ENCODE results near the gene SCFD1.

SCFD1 gene

DNA sequence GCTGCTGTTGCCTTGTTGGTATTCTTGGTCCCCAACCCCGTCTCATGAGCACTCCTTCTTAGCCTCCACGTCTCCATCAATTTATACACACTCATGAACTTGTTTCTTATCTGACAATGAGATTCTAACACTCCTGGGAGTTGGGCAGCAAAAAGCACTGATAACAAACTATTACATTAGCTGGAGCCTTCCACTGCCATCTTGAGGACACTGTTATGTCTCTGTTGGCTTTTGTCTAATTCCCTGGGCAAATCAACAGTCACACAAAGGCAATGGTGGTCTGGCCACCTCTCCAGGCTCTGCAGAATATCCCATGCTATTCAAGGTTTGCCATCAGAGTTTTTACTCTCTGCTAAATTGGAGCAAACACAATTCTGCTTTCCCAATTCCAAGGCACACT, 134.5 kb downstream of the SCFD1 start:
- H3K36me3 ChIP-seq (ENCODE audit: insufficient read depth, low read length) = no peaks in the 10 kb centered on the region
- no peak for DNase-seq
- TF ChIP-seq EZH2 (IDR thresholded peaks at IDR 0.05; ENCODE audit: borderline replicate concordance, low read depth, low read length, severe bottlenecking) = no peak
- TF ChIP-seq, protein P1, sequence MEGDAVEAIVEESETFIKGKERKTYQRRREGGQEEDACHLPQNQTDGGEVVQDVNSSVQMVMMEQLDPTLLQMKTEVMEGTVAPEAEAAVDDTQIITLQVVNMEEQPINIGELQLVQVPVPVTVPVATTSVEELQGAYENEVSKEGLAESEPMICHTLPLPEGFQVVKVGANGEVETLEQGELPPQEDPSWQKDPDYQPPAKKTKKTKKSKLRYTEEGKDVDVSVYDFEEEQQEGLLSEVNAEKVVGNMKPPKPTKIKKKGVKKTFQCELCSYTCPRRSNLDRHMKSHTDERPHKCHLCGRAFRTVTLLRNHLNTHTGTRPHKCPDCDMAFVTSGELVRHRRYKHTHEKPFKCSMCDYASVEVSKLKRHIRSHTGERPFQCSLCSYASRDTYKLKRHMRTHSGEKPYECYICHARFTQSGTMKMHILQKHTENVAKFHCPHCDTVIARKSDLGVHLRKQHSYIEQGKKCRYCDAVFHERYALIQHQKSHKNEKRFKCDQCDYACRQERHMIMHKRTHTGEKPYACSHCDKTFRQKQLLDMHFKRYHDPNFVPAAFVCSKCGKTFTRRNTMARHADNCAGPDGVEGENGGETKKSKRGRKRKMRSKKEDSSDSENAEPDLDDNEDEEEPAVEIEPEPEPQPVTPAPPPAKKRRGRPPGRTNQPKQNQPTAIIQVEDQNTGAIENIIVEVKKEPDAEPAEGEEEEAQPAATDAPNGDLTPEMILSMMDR (IDR thresholded peaks at IDR 0.05; ENCODE audit: borderline replicate concordance, extremely low read depth, low read length, poor library complexity, severe bottlenecking) = no peak
- H2AFZ ChIP-seq (ENCODE audit: low read depth, low read length) = no peak overlapping the region
- no peak overlapping the region for H3K9ac ChIP-seq (ENCODE audit: low read depth, low read length)
- H3K4me2 ChIP-seq (ENCODE audit: insufficient read depth, low read length) = no peak overlapping the region
- H3K4me3 ChIP-seq (ENCODE audit: low read depth in 1 of 2, low read length in 2 of 2) = no peak overlapping the region
- no peaks in the 10 kb centered on the region for H3K79me2 ChIP-seq (ENCODE audit: insufficient read depth, low read length)
- H3K4me1 ChIP-seq (ENCODE audit: insufficient read depth, low read length) = no peaks in the 10 kb centered on the region
- H3K9me3 ChIP-seq (ENCODE audit: insufficient read depth, low read length, severe bottlenecking) = no peaks in the 10 kb centered on the region
- H3K27ac ChIP-seq (ENCODE audit: low read length) = no peak overlapping the region
- ATAC-seq (ENCODE audit: insufficient read depth, low read depth) = no peak
- H3K27me3 ChIP-seq (ENCODE audit: insufficient read depth, low read length, poor library complexity) = peaks cover 4% of the 10 kb centered on the region
- H4K20me1 ChIP-seq (ENCODE audit: insufficient read depth, low read length) = no peaks in the 10 kb centered on the region

DNA sequence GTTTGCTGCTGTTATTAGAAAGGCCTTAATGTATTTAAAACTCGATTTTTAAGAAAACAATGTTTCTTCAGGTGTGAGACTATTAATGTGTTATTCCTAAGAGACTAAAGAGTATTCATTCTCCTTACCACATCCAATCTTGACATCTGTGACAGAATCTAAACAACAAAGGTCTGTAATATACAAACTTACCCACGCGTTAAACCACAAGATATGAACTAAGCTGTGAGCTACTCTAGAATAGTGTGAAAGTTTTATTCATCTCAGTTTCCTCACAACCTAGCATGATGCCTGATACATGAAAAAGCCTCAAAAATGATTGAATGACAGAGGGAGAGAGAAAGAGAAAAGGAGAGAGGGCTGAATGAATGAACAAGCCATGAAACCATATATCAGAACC, 135.0 kb downstream of the SCFD1 start:
- peak; percentile 58 for ATAC-seq (ENCODE audit: insufficient read depth, low read depth)
- no peaks in the 10 kb centered on the region for H3K36me3 ChIP-seq (ENCODE audit: insufficient read depth, low read length)

DNA sequence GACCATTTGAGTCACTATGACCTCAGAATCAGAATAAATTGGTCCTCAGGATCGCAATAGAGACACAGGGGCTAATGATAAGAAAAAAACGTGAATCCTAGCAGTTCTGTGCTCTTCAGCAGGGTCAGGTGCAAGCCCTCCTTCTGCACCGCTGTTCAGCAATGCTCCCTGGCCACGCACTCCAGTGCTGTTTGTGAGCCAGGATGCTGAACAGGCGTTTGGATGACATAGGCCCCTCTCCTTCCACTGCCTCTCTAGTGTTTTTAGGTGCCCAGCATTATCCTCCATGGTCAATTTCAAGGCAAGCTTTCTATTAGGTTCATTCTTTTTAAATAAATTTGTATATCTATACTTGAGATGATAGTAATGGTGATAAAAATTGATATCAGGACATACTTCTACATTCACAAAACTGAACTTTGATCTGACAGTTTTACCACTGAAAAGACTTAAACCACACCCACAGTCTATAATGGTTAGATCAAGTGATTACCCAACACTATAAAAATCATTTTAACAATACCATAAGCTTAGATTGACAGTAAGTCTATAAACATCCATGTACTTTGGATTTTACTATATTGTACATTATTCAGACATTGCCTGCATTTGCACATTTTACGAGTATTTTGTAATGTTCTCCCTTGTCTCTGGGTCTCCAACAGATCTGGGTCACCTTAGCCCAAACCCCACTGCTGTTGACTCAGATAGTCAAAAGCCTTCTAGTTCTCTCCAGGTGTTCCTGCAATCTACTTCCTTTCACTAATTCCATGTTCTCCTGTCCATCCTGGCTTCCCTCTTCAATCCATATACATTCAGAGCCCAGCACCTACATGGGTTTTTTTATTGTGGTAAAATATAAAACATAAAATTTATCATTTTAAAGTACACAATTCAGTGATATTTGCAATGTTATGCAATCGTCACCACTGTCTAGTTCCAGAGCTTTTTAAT, 137.3 kb downstream of the SCFD1 start:
- no peak for ATAC-seq (ENCODE audit: insufficient read depth, low read depth)
- no peak overlapping the region for H3K4me3 ChIP-seq (ENCODE audit: low read depth in 1 of 2, low read length in 2 of 2)
- H3K9me3 ChIP-seq (ENCODE audit: insufficient read depth, low read length, severe bottlenecking) = peaks cover 21% of the 10 kb centered on the region

More for the DNA sequence above, 135.0 kb downstream of the SCFD1 start:
- Histone ChIP-seq H3K4me1 (ENCODE audit: insufficient read depth, low read length) (no peaks in the 10 kb centered on the region), H3K9ac (ENCODE audit: low read depth, low read length) (no peak overlapping the region), H3K27ac (ENCODE audit: low read length) (no peak overlapping the region), H4K20me1 (ENCODE audit: insufficient read depth, low read length) (no peaks in the 10 kb centered on the region), H2AFZ (ENCODE audit: low read depth, low read length) (no peak overlapping the region), H3K4me3 (ENCODE audit: low read depth in 1 of 2, low read length in 2 of 2) (no peak overlapping the region), H3K27me3 (ENCODE audit: insufficient read depth, low read length, poor library complexity) (peaks cover under 1% of the 10 kb centered on the region), H3K4me2 (ENCODE audit: insufficient read depth, low read length) (no peak overlapping the region), H3K79me2 (ENCODE audit: insufficient read depth, low read length) (no peaks in the 10 kb centered on the region), H3K9me3 (ENCODE audit: insufficient read depth, low read length, severe bottlenecking) (peaks cover under 1% of the 10 kb centered on the region)
- no peak for TF ChIP-seq EZH2 (IDR thresholded peaks at IDR 0.05; ENCODE audit: borderline replicate concordance, low read depth, low read length, severe bottlenecking)
- TF ChIP-seq, protein P1 (IDR thresholded peaks at IDR 0.05; ENCODE audit: borderline replicate concordance, extremely low read depth, low read length, poor library complexity, severe bottlenecking) = no peak
- no peak for DNase-seq

More for the DNA sequence above, 137.3 kb downstream of the SCFD1 start:
- Histone ChIP-seq H3K27ac (ENCODE audit: low read length) (no peak overlapping the region), H3K79me2 (ENCODE audit: insufficient read depth, low read length) (no peaks in the 10 kb centered on the region), H2AFZ (ENCODE audit: low read depth, low read length) (no peak overlapping the region), H3K4me1 (ENCODE audit: insufficient read depth, low read length) (no peaks in the 10 kb centered on the region), H3K36me3 (ENCODE audit: insufficient read depth, low read length) (no peaks in the 10 kb centered on the region), H4K20me1 (ENCODE audit: insufficient read depth, low read length) (no peaks in the 10 kb centered on the region), H3K4me2 (ENCODE audit: insufficient read depth, low read length) (no peak overlapping the region), H3K9ac (ENCODE audit: low read depth, low read length) (no peak overlapping the region), H3K27me3 (ENCODE audit: insufficient read depth, low read length, poor library complexity) (no peaks in the 10 kb centered on the region)
- TF ChIP-seq, protein P1 (IDR thresholded peaks at IDR 0.05; ENCODE audit: borderline replicate concordance, extremely low read depth, low read length, poor library complexity, severe bottlenecking) = no peak
- TF ChIP-seq EZH2 (IDR thresholded peaks at IDR 0.05; ENCODE audit: borderline replicate concordance, low read depth, low read length, severe bottlenecking) = no peak
- DNase-seq = no peak

All from DND-41 (cell line).